GM12872 (cell line): ENCODE measurements around the gene RASGEF1B.

Experiments
- TF ChIP-seq, protein P1 (sequence below): IDR thresholded peaks from 3 replicates; pipeline ENCODE4 v1.5.1; 2011; ENCODE audit warnings: low read depth, mild to moderate bottlenecking, low read length, moderate library complexity; ENCODE audit not compliant: insufficient read depth

Gene RASGEF1B

DNA sequence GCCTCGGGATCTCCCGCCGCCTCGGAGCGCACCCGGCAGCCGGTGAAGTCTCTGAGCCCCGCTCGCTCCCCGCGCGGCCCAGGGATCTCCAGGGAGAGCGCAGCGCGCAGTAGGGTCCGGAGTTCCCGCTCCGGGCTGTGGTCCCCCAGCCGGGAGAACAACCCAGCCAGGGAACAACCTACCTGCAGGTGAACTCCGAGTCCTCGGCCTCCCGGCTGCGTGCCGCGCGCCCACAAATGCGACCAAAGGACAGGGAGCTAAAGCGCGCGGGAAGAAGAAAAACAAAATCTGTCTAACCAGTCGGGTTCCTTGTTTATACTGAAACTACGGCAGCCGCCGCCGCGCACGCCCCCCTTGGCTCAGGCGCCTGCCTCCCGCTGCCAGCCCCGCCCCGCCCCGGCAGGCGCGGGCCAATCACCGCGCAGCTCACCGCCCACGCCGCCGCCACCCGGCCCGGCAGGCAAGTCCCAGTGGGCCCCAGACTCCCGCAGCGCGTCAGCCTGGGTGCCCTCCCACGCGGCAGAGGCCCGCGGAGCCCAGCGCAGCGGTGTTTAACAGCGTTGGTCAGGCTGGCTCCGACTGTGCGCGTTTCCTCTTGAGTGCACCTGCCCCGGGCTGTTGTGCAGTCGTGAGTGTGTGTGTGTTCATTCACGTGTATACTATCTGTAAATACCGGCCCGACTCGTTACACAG, at the start of gene RASGEF1B:
RASGEF1B (minus strand) TSS at position 320 of the 693 bp plus-strand sequence. CDS start 12,399 bp downstream, outside the sequence.
- TF ChIP-seq, protein P1, sequence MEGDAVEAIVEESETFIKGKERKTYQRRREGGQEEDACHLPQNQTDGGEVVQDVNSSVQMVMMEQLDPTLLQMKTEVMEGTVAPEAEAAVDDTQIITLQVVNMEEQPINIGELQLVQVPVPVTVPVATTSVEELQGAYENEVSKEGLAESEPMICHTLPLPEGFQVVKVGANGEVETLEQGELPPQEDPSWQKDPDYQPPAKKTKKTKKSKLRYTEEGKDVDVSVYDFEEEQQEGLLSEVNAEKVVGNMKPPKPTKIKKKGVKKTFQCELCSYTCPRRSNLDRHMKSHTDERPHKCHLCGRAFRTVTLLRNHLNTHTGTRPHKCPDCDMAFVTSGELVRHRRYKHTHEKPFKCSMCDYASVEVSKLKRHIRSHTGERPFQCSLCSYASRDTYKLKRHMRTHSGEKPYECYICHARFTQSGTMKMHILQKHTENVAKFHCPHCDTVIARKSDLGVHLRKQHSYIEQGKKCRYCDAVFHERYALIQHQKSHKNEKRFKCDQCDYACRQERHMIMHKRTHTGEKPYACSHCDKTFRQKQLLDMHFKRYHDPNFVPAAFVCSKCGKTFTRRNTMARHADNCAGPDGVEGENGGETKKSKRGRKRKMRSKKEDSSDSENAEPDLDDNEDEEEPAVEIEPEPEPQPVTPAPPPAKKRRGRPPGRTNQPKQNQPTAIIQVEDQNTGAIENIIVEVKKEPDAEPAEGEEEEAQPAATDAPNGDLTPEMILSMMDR, result no peak

DNA sequence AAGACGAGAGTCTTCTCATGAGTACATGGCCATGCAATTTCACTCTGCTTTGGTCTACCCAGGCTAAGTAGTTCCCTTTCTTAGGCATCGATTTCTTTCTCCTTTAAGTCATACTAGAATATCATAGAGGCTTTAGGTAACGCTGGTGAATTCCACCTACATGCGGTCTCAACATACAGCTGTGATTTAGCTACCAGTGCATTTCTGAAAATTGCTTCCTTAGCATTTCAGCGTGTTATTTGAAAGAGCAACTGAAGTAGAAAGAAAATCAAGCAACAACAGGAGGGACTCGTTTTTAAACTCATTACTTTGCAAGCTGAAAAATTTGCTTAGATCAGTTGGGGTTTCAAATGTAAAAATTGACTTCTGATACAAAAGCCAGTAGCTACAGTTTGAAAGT, 48.1 kb upstream of the RASGEF1B start:
- TF ChIP-seq, protein P1, result no peak

DNA sequence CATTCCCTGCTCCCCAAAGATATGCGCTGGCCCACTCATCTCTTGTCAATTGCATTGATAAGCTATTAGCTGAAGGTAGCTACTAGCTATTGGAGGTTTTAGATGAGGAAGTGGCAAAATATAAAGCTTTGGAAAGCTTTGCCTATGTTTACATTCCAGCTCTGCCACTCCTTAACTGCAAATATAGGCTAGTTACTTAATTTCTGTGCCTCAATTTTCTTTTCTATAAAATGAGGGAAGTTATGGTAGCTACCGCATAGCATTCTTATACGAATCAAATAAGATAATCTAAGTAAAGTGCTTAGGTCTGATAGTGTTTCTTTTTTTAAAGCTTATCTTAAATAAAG, 47.7 kb upstream of the RASGEF1B start:
- TF ChIP-seq, protein P1, result no peak

DNA sequence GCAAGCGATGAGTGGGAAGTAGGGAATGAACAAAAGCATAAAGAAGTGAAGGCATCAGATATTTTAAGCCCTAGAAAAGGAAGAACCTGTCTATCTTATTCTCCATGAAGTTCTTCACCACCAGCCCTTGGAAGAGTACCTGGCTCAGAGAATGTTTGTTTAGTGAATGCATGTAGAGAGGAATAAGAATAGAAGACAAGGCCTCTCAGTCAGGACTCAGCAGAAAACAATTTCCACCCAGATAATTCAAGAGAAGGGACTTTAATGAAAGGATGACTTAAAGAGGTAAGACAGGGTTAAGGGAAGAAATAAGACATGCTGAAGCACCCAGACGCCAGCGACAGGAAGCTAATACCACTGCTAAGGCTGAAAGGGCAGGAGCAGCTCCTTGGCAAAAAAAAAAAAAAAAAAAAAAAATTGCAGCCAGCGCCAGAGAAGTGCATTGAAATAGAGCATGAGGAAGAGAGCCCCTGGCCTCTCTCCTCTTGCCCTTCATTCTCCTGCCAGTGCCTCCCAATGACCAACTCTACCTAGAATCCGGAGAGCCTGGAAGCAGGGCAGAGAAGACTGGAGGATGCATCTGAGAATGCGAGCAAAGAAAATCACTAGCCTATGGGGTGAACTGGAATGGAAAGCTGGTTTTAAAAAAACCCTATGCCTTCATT, 47.2 kb upstream of the RASGEF1B start:
- TF ChIP-seq, protein P1, result no peak

DNA sequence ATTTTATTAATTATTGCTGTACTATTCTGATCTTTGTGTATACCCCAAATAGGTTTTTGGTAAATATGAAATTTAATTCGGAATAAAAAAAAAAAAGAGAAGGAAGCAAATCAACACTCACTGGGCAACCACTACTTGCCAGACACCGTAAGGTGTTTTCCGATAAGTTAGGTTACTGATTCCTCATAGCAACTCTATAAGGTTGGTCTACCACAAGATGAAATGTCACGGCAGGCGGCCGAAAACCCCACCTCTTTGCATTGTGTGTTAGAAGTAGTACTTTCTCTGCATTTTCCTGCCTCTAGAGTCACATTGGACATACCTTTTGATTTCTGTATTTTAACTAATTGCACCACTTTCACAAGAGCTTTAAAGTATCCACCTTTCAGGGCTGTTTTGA, 44.5 kb upstream of the RASGEF1B start:
- TF ChIP-seq, protein P1, result no peak

DNA sequence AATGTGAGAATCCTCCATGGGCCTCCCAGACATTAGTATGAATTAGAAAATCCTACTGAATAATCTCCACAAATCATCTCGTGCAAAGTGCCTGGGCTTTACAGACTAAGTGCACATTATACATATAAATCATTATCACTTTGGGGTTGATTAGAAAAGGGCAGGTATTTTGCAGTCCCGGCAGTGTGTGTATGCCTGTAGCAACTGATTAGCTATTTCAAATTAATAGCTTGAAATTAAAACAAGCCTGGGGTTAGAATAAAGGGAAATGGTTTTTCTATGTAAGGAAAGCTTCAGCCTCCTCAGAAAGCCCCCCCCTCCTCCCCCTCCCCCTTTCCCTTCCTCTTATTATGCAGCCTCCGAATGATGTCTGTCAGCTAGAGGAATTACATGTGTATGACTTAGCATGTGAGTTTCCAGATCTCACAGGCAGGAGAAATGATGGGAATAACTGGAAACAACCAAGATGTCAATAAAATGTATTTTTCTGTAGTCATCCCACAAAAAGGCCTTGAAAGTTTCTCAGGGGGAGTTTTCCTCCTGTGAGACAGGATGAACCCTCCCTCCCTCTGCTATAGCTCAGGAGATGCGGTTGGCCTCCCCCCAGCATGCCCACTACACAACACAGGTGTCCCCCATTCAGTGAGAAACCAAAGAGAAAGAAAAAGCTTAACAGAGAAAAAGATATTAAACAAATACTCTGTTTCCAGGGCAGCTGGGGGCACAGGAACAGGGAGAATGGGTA, 41.2 kb upstream of the RASGEF1B start:
- TF ChIP-seq, protein P1, result no peak

DNA sequence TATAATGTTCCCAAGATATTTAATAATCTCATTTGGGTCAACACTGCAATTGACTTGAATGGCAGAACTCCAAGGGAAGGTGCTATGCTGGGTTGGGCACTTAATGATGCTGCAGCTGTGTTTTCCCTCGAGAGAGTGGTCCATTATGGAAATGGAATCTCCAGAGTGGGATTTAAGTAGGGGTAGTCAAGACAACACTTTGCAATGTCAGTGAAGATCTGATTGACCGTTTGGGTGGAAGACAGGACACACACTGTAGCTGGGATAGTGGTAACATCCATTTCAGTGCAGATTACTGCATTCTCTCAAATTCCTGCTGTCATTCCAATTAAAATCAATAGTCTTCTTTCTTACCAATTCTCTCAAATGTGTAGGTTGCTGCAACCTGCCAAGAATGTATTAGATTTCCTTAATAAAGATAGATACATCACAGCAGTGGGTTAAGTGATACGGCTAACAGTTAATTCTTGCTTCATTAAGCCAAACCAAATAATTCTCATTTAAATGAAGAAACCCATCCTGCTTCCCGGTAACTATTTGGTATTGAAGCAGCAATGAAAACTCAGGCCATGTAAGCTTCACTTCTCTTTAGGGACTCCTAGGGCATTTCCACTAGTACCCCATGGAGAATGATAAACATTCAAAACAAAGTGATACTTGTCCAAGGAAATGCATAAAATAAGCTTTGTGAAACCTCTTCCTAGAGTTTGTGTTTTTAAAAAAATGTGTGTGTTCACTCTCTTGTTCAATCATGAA, 40.5 kb upstream of the RASGEF1B start:
- TF ChIP-seq, protein P1, result no peak
